H1 (cell line): ENCODE measurements around the gene GADL1. TPM values are rescaled to one million over a fixed set of nuclear protein-coding genes. Genes with fewer than 3 reads are reported as not detected.

Source experiments
- CTCF ChIA-PET: fragments of 300-600 bp; sonication (Branson Sonifier 250); formaldehyde crosslinking; loops from one replicate; lab custom pipeline; 2021; ENCODE audit not compliant: partially characterized antibody; lab: Charles Lee
- POLR2A ChIA-PET: fragments of 300-600 bp; sonication (Branson Sonifier 250); formaldehyde crosslinking; loops from one replicate; lab custom pipeline; 2021; ENCODE audit warnings: inconsistent platforms; ENCODE audit not compliant: partially characterized antibody; lab: Charles Lee
- DNase-seq, 2 experiments: peaks; one replicate each; pipeline versions ENCODE4 v3.0.0 to v3.0.0-alpha.2; 2010 to 2022; ENCODE audit warnings: low spot score in 2 of 2, low read depth in 1 of 2, mixed read lengths in 1 of 2
- FAIRE-seq: peaks from 2 replicates; lab custom pipeline; 2011; peaks lifted over from hg19 to GRCh38; lab: Jason Lieb, UNC
- H2AFZ ChIP-seq: 2 replicates; pipeline ENCODE4 v1.8.1; 2012; ENCODE audit warnings: low read length, inconsistent platforms
- H2AK5ac ChIP-seq: 2 replicates; pipeline ENCODE4 v1.6.1; 2013; ENCODE audit warnings: low read depth, low read length
- H2BK120ac ChIP-seq: replicated peaks from 2 replicates; pipeline ENCODE3; 2013; ENCODE audit warnings: low read depth, low read length, inconsistent platforms
- H2BK12ac ChIP-seq: 2 replicates; pipeline ENCODE4 v1.6.1; 2013; ENCODE audit warnings: low read depth, low read length
- H2BK15ac ChIP-seq: 2 replicates; pipeline ENCODE4 v1.6.1; 2013; ENCODE audit warnings: low read length
- H2BK20ac ChIP-seq: 2 replicates; pipeline ENCODE4 v1.6.1; 2013; ENCODE audit warnings: low read length
- H2BK5ac ChIP-seq: 2 replicates; pipeline ENCODE4 v1.6.1; 2013; ENCODE audit warnings: low read depth, low read length
- H3K14ac ChIP-seq: 2 replicates; pipeline ENCODE4 v1.6.1; 2013; ENCODE audit warnings: inconsistent platforms; ENCODE audit not compliant: insufficient read length
- H3K18ac ChIP-seq: 2 replicates; pipeline ENCODE4 v1.6.1; 2013; ENCODE audit warnings: low read length; ENCODE audit errors: extremely low read depth
- H3K23ac ChIP-seq: 2 replicates; pipeline ENCODE4 v1.6.1; 2013; ENCODE audit warnings: inconsistent platforms; ENCODE audit not compliant: insufficient read length
- H3K23me2 ChIP-seq: 2 replicates; pipeline ENCODE4 v1.6.1; 2013; ENCODE audit warnings: low read depth, low read length
- H3K27ac ChIP-seq: 2 replicates; pipeline ENCODE4 v1.6.1; 2011; ENCODE audit warnings: low read depth, low read length, inconsistent platforms
- H3K27me3 ChIP-seq, 4 experiments: replicated peaks in 1 of 4; 1 replicate in 1 of 4; 2 replicates in 3 of 4; pipeline versions ENCODE4 v1.6.1 to v1.8.1; 2011 to 2013; ENCODE audit warnings: low read length in 3 of 4, mild to moderate bottlenecking in 3 of 4, inconsistent platforms in 2 of 4, mixed read lengths in 2 of 4, moderate library complexity in 1 of 4; ENCODE audit not compliant: control insufficient read depth in 3 of 4, insufficient read depth in 3 of 4; ENCODE audit errors: extremely low read depth in 1 of 4
- H3K36me3 ChIP-seq, 4 experiments: 2 replicates each; pipeline versions ENCODE4 v1.6.1 to v1.8.1; 2011 to 2013; ENCODE audit warnings: mild to moderate bottlenecking in 4 of 4, low read length in 3 of 4, moderate library complexity in 2 of 4, control low read depth in 1 of 4, inconsistent platforms in 1 of 4; ENCODE audit not compliant: insufficient read depth in 4 of 4, control insufficient read depth in 2 of 4
- H3K4ac ChIP-seq: replicated peaks from 2 replicates; pipeline ENCODE3; 2013; ENCODE audit warnings: low read length, low read depth, mixed read lengths, inconsistent platforms; ENCODE audit not compliant: insufficient read length
- H3K4me1 ChIP-seq, 4 experiments: replicated peaks in 1 of 4; 1 replicate in 1 of 4; 2 replicates in 3 of 4; pipeline versions ENCODE4 v1.6.1 to v1.8.1; 2011 to 2013; ENCODE audit warnings: low read length in 3 of 4, inconsistent platforms in 2 of 4, mixed read lengths in 1 of 4; ENCODE audit not compliant: insufficient read depth in 4 of 4, control insufficient read depth in 3 of 4
- H3K4me2 ChIP-seq, 2 experiments: 2 replicates each; pipeline versions ENCODE4 v1.6.1 to v1.8.1; 2011 to 2013; ENCODE audit warnings: low read depth in 2 of 2, low read length in 2 of 2, control low read depth in 1 of 2, inconsistent platforms in 1 of 2, mild to moderate bottlenecking in 1 of 2; ENCODE audit not compliant: insufficient read depth in 1 of 2
- H3K4me3 ChIP-seq, 4 experiments: fragments of 200-600, 300-600 bp in 1 of 4; sonication (generic), shearing (Covaris generic), sonication (Bioruptor Twin) in 1 of 4; 2 replicates each; pipeline versions ENCODE4 v1.5.1 to v1.8.1; 2011 to 2016; ENCODE audit warnings: low read length in 4 of 4, low read depth in 3 of 4, control low read depth in 2 of 4, inconsistent platforms in 2 of 4, mild to moderate bottlenecking in 2 of 4, mixed read lengths in 1 of 4, moderate library complexity in 1 of 4; ENCODE audit not compliant: insufficient read depth in 2 of 4; ENCODE audit errors: extremely low read depth in 1 of 4
- H3K56ac ChIP-seq: replicated peaks from 2 replicates; pipeline ENCODE3; 2013; ENCODE audit warnings: low read depth, mild to moderate bottlenecking, mixed read lengths, low read length, inconsistent platforms; ENCODE audit not compliant: insufficient read length
- H3K79me1 ChIP-seq: 2 replicates; pipeline ENCODE4 v1.6.1; 2013; ENCODE audit warnings: low read depth, low read length, control low read depth
- H3K79me2 ChIP-seq, 2 experiments: 2 replicates each; pipeline versions ENCODE4 v1.6.1 to v1.8.1; 2012 to 2013; ENCODE audit warnings: low read length in 2 of 2, mild to moderate bottlenecking in 2 of 2, inconsistent platforms in 1 of 2; ENCODE audit not compliant: insufficient read depth in 2 of 2, control insufficient read depth in 1 of 2
- H3K9ac ChIP-seq, 4 experiments: replicated peaks in 1 of 4; 1 replicate in 1 of 4; 2 replicates in 3 of 4; pipeline versions ENCODE4 v1.6.1 to v1.8.1; 2011 to 2013; ENCODE audit warnings: low read depth in 3 of 4, low read length in 3 of 4, control low read depth in 2 of 4, mild to moderate bottlenecking in 2 of 4, moderate library complexity in 2 of 4, inconsistent platforms in 1 of 4; ENCODE audit errors: extremely low read depth in 1 of 4
- H3K9me3 ChIP-seq, 2 experiments: 2 replicates each; pipeline versions ENCODE4 v1.6.1 to v1.8.1; 2012 to 2013; ENCODE audit warnings: mild to moderate bottlenecking in 2 of 2, moderate library complexity in 2 of 2, control low read depth in 1 of 2, inconsistent platforms in 1 of 2, low read depth in 1 of 2, low read length in 1 of 2, mixed read lengths in 1 of 2; ENCODE audit not compliant: insufficient read depth in 2 of 2
- H4K20me1 ChIP-seq, 2 experiments: replicated peaks in 1 of 2; 2 replicates each; pipeline versions ENCODE3 to v1.8.1; 2011 to 2013; ENCODE audit warnings: inconsistent platforms in 2 of 2, low read length in 2 of 2, mild to moderate bottlenecking in 1 of 2; ENCODE audit not compliant: insufficient read depth in 2 of 2, control insufficient read depth in 1 of 2
- H4K5ac ChIP-seq: 2 replicates; pipeline ENCODE4 v1.6.1; 2013; ENCODE audit warnings: low read length, low read depth, mixed read lengths, inconsistent platforms; ENCODE audit not compliant: insufficient read length
- H4K8ac ChIP-seq: 2 replicates; pipeline ENCODE4 v1.8.0; 2013; ENCODE audit warnings: mild to moderate bottlenecking, moderate library complexity, low read length, inconsistent platforms; ENCODE audit not compliant: insufficient read depth; ENCODE audit errors: extremely low read depth
- H4K91ac ChIP-seq: replicated peaks from 2 replicates; pipeline ENCODE3; 2013; ENCODE audit warnings: low read length, mixed read lengths, inconsistent platforms; ENCODE audit not compliant: insufficient read length
- BCL11A ChIP-seq, 2 experiments: IDR thresholded peaks; one replicate each; pipeline ENCODE4 v1.6.1; 2011; ENCODE audit warnings: low read depth in 2 of 2, low read length in 2 of 2, mild to moderate bottlenecking in 2 of 2
- CHD1 ChIP-seq: IDR thresholded peaks from 2 replicates; pipeline ENCODE4 v1.6.1; 2012; ENCODE audit warnings: low read depth, low read length, improper control_type of control experiment
- CHD2 ChIP-seq: IDR thresholded peaks from 2 replicates; pipeline ENCODE4 v1.6.1; 2012; ENCODE audit warnings: low read length, improper control_type of control experiment
- CREB1 ChIP-seq: IDR thresholded peaks from 2 replicates; pipeline ENCODE4 v1.6.1; 2012; ENCODE audit warnings: inconsistent platforms
- HDAC2 ChIP-seq, 2 experiments: fragments of 300-600 bp in 1 of 2; sonication (generic) in 1 of 2; IDR thresholded peaks; 2 replicates each; pipeline ENCODE4 v1.6.1; 2011 to 2012; ENCODE audit warnings: low read depth in 2 of 2, low read length in 2 of 2, mild to moderate bottlenecking in 2 of 2, moderate library complexity in 2 of 2, borderline replicate concordance in 1 of 2, inconsistent platforms in 1 of 2
- JUND ChIP-seq: IDR thresholded peaks from 2 replicates; pipeline ENCODE4 v1.6.1; 2011; ENCODE audit warnings: mild to moderate bottlenecking, improper control_type of control experiment, low read length
- KDM5A ChIP-seq: fragments of 200-600 bp; IDR thresholded peaks from 2 replicates; pipeline ENCODE4 v1.7.1; 2012; ENCODE audit warnings: mild to moderate bottlenecking, low read length, inconsistent platforms, mixed read lengths
- RAD21 ChIP-seq, 2 experiments: IDR thresholded peaks in 1 of 2; conservative IDR thresholded peaks in 1 of 2; 2 replicates each; pipeline ENCODE4 v1.6.1; 2011; ENCODE audit warnings: low read depth in 2 of 2, low read length in 2 of 2, improper control_type of control experiment in 1 of 2, inconsistent platforms in 1 of 2, mild to moderate bottlenecking in 1 of 2, moderate library complexity in 1 of 2
- SIN3A ChIP-seq, 2 experiments: IDR thresholded peaks in 1 of 2; conservative IDR thresholded peaks in 1 of 2; 2 replicates each; pipeline ENCODE4 v1.6.1; 2011 to 2012; ENCODE audit warnings: low read length in 2 of 2, improper control_type of control experiment in 1 of 2, low read depth in 1 of 2, mild to moderate bottlenecking in 1 of 2
- TAF7 ChIP-seq: optimal IDR thresholded peaks from 2 replicates; pipeline ENCODE3; 2011; ENCODE audit warnings: low read depth, mild to moderate bottlenecking, inconsistent platforms, low read length, moderate library complexity, borderline replicate concordance
- TEAD4 ChIP-seq: IDR thresholded peaks from 2 replicates; pipeline ENCODE4 v1.6.1; 2012; ENCODE audit warnings: low read depth, low read length, inconsistent platforms, mixed read lengths
- WGBS, 2 experiments: shearing (Covaris generic) in 1 of 2; methylation state at CpG; one replicate each; pipeline versions ENCODE4 v1.1.6 to v1.1.7; 2013 to 2015; ENCODE audit warnings: low lambda C conversion rate in 2 of 2, mixed read lengths in 2 of 2, inconsistent platforms in 1 of 2, low coverage in 1 of 2, missing lambda C conversion rate in 1 of 2; ENCODE audit not compliant: insufficient replicate concordance in 2 of 2, insufficient coverage in 1 of 2, insufficient read length in 1 of 2; ENCODE audit errors: extremely low coverage in 1 of 2, missing lambda C conversion rate in 1 of 2; 5-methylcytosine and 5-hydroxymethylcytosine counted together
- polyA plus RNA-seq, 7 experiments: library from polyadenylated mRNA; depleted of rRNA in 3 of 7; stranded (reverse) in 5 of 7; unstranded in 2 of 7; fragments of >200 nt in 5 of 7; fragments of 200-250 nt in 2 of 7; gene quantifications; 1 replicate in 5 of 7; 2 replicates in 1 of 7; 4 replicates in 1 of 7; pipeline versions ENCODE4 v1.2.1 to v1.2.3, GENCODE V29; 2011 to 2013; ENCODE audit warnings: missing spikeins in 2 of 7, mixed read lengths in 2 of 7
- total RNA-seq: library from RNA; stranded (reverse); fragmentation: NEBNext Ultra II Directional; extraction: Animal tissue kit (Norgen Biotek cat#: 25700); gene quantifications from 2 replicates; pipeline ENCODE4 v1.2.1, GENCODE V29; 2021
- TF ChIP-seq, protein P1 (sequence below): IDR thresholded peaks from 2 replicates; pipeline ENCODE4 v1.6.1; 2011; ENCODE audit warnings: low read depth, mild to moderate bottlenecking, low read length; ENCODE audit not compliant: insufficient read depth

Gene GADL1
- total and polyA plus RNA-seq, 2 of the 8 experiments (the other 6 are each of a cell fraction or from before 2014, with no cell fraction given): 0.03 to 0.30 TPM

- POLR2A ChIA-PET: no interaction called here
- Histone ChIP-seq H3K23ac (no peak overlapping the region), H3K79me2 (no peaks in the 10 kb centered on the region), H2BK5ac (no peak overlapping the region), H3K4ac (no peak overlapping the region), H4K20me1 (no peaks in the 10 kb centered on the region), H2AFZ (no peak overlapping the region), H3K18ac (no peak overlapping the region), H3K14ac (no peak overlapping the region), H3K27me3 (no peaks in the 10 kb centered on the region), H3K23me2 (no peaks in the 10 kb centered on the region), H2AK5ac (no peak overlapping the region)
- no peak for DNase-seq
- no peak for TF ChIP-seq BCL11A (IDR thresholded peaks at IDR 0.05; ENCODE audit: low read depth in 2 of 2, low read length in 2 of 2)
- TF ChIP-seq, protein P1, sequence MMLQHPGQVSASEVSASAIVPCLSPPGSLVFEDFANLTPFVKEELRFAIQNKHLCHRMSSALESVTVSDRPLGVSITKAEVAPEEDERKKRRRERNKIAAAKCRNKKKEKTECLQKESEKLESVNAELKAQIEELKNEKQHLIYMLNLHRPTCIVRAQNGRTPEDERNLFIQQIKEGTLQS: no peak
- no peak for TF ChIP-seq CHD2
- TF ChIP-seq RAD21 (IDR thresholded peaks at IDR 0.05 in 1 of 2, conservative IDR thresholded peaks at IDR 0.05 in 1 of 2; ENCODE audit: low read depth in 2 of 2, low read length in 2 of 2): no peak
- TF ChIP-seq TAF7: no peak
- TF ChIP-seq SIN3A (conservative IDR thresholded peaks at IDR 0.05 in 1 of 2, IDR thresholded peaks at IDR 0.05 in 1 of 2; ENCODE audit: low read depth in 1 of 2, low read length in 2 of 2): no peak
- TF ChIP-seq HDAC2 (IDR thresholded peaks at IDR 0.05; ENCODE audit: borderline replicate concordance in 1 of 2, low read depth in 2 of 2, low read length in 2 of 2): no peak
- no peak for TF ChIP-seq CREB1
- no peak for TF ChIP-seq TEAD4
- TF ChIP-seq CHD1: no peak
- TF ChIP-seq JUND: no peak
- TF ChIP-seq KDM5A: no peak
- TF ChIP-seq, all 59 proteins: peak for 0
- no peak overlapping the region for H2BK120ac ChIP-seq
- H3K4me2 ChIP-seq: no peak overlapping the region
- H3K36me3 ChIP-seq: no peaks in the 10 kb centered on the region
- H3K56ac ChIP-seq: no peak overlapping the region
- no peak overlapping the region for H4K5ac ChIP-seq
- H2BK12ac ChIP-seq: no peak overlapping the region
- H2BK20ac ChIP-seq: no peak overlapping the region
- no peak overlapping the region for H4K91ac ChIP-seq
- no peak overlapping the region for H3K9ac ChIP-seq
- no peak overlapping the region for H2BK15ac ChIP-seq
- CTCF ChIA-PET: interaction anchor here (0.6 to 1.1 kb wide), 2 partner anchors 15 to 575 kb away, joined by 3 read pairs; no protein-coding TSS in a partner anchor
- 89% methylated on average over 2 of the region's 2 CpGs; no CpG with 5 or more reads in 1 of the 2 experiments for WGBS, 2 experiments
- H3K4me3 ChIP-seq: no peak overlapping the region
- no peak overlapping the region for H3K27ac ChIP-seq
- no peaks in the 10 kb centered on the region for H3K4me1 ChIP-seq
- H4K8ac ChIP-seq: no peak overlapping the region
- H3K9me3 ChIP-seq: no peaks in the 10 kb centered on the region
- H3K79me1 ChIP-seq: no peaks in the 10 kb centered on the region
- no peak for FAIRE-seq
These were observed 46.9 kb upstream of the GADL1 start for GRCh38 chr3:30941342-30941741.
